ENCODE measurements around the gene ZNF74. TPM values are rescaled to one million over a fixed set of nuclear protein-coding genes. Genes with fewer than 3 reads are reported as not detected.
A peak's percentile ranks its signal among the peaks of the same experiment; 100 is the strongest.

Gene ZNF74
- total and polyA plus RNA-seq, 12 donors: 1.4 to 6.7 (median 4.4) TPM

DNA sequence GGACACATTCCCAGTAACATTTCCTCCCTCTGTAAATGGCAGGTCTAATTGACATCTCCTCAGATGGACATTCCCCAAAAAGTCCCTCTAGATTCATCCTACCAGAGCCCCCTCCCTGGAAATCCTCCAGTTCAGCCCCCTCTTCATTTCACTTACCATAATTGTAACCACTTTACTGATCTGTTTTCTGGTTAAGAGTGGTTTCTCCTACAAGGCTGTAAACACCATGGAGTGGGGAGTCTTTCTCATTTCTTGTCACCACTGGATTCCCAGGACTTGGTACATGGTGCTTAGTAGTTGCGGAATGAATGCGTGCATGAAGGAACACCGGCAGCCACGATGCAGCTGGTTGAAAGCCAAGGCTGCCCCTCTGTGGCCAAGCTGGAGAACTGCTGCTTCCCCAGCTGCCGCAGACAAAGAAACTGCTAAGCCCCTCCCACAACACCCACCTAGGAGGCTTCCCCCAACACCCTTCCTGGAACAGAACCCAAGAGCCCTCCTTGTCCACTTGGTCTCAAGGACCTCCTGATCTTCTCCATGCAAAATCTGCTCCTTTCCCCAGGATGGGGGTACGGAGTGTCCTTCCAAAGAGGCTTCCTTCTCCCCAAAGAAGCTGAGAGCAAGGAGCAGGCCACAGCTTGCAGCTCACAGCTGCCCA, 62.2 kb downstream of the ZNF74 start:
- TF ChIP-seq CTCF (IDR thresholded peaks at IDR 0.05): peak; percentile 87 to 95 (median 93)
- 16 to 20% methylated on average over 6 of the region's 6 CpGs for WGBS, 2 donors
- intact Hi-C loops (cut with DNase I): loop anchor here in 8 of 10 donors (1.0 to 5.0 kb wide), 5 partner anchors 34 to 41 kb away; no protein-coding TSS in a partner anchor

DNA sequence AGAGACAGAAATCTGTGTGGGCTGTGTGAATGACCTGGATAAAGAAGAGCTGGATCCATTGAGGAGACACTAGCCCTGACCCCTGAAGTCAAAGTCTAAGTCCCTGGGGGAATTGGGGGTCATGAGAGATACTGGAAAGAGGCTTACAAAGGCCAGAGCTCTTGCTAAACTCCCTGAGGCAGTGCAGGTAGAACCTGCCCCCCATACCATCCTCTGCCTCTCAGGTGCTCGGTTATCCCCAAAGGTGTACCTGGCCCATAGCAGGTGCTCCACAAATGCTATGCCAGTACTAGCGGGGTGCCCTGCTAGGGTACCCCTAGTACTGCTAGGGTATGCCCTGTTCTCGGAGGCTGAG, 62.7 kb downstream of the ZNF74 start:
- no peak for TF ChIP-seq CTCF (IDR thresholded peaks at IDR 0.05)
- Histone ChIP-seq H3K27ac (no peak overlapping the region), H3K27me3 (no peaks in the 10 kb centered on the region), H3K4me1 (peaks cover 0 to 18% (median 3%) of the 10 kb centered on the region in 9 donors), H3K36me3 (peaks cover 0 to 62% (median 0%) of the 10 kb centered on the region in 9 donors), H3K4me3 (no peak overlapping the region), H3K9me3 (no peaks in the 10 kb centered on the region)
- ATAC-seq (peak in 1 of 8 donors; percentile 18), DNase-seq (no peak)
- 95 to 97% methylated on average over 3 of the region's 3 CpGs for WGBS, 2 donors
- intact Hi-C loops (cut with DNase I): loop anchor here in 8 of 10 donors (1.0 to 5.0 kb wide), 5 partner anchors 34 to 42 kb away; no protein-coding TSS in a partner anchor

More for the DNA sequence above, 62.2 kb downstream of the ZNF74 start:
- H3K4me1 ChIP-seq: peaks cover 0 to 18% (median 3%) of the 10 kb centered on the region in 9 donors
- peak; percentile 74 to 75 for DNase-seq
- peak; percentile 75 to 93 (median 88) for ATAC-seq
- H3K27ac ChIP-seq: no peak overlapping the region
- H3K36me3 ChIP-seq: peaks cover 0 to 67% (median 0%) of the 10 kb centered on the region in 9 donors
- H3K4me3 ChIP-seq: no peak overlapping the region
- H3K9me3 ChIP-seq: no peaks in the 10 kb centered on the region
- H3K27me3 ChIP-seq: no peaks in the 10 kb centered on the region

GRCh38 chr22:20457506-20458240, 63.7 kb downstream of the ZNF74 start:
- WGBS, 2 donors: 95% methylated on average over 14 to 15 of the region's 15 CpGs
- no peak for DNase-seq
- intact Hi-C loops (cut with DNase I): loop anchor here in 5 of 10 donors (2.0 to 5.0 kb wide), 4 partner anchors 35 to 43 kb away; no protein-coding TSS in a partner anchor
- no peak overlapping the region for H3K27ac ChIP-seq
- H3K4me3 ChIP-seq: no peak overlapping the region
- H3K4me1 ChIP-seq: peaks cover 0 to 19% (median 3%) of the 10 kb centered on the region in 9 donors
- H3K36me3 ChIP-seq: peaks cover 0 to 52% (median 0%) of the 10 kb centered on the region in 9 donors
- H3K9me3 ChIP-seq: no peaks in the 10 kb centered on the region
- ATAC-seq: no peak
- no peak for TF ChIP-seq CTCF (IDR thresholded peaks at IDR 0.05)
- H3K27me3 ChIP-seq: no peaks in the 10 kb centered on the region

Other genes starting within 250 kb of the ZNF74 start
- 1 to 10 TPM in 1 of 10 donors, under 1 TPM in 6, not detected in 3; 0.15 to 1.1 (median 0.50) TPM for gene CCDC188, start 243.1 kb upstream of the ZNF74 start, total RNA-seq
- gene CCDC188, start 243.1 kb upstream of the ZNF74 start, polyA plus RNA-seq: 1 to 10 TPM in 1 of 2 donors, under 1 TPM in 1; 0.51 to 2.3 TPM
- gene RTN4R, start 125.8 kb upstream of the ZNF74 start, total RNA-seq: 1 to 10 TPM in 5 of 10 donors, under 1 TPM in 5; 0.56 to 2.5 (median 0.93) TPM
- 1 to 10 TPM in 1 of 2 donors, under 1 TPM in 1; 0.59 to 1.5 TPM for gene RTN4R, start 125.8 kb upstream of the ZNF74 start, polyA plus RNA-seq
- gene DGCR6L, start 74.1 kb upstream of the ZNF74 start, total RNA-seq: 10 to 100 TPM; 37.9 to 65.9 (median 40.5) TPM
- 10 to 100 TPM; 57.3 to 90.3 TPM for gene DGCR6L, start 74.1 kb upstream of the ZNF74 start, polyA plus RNA-seq
- gene SCARF2, start 43.7 kb downstream of the ZNF74 start, total RNA-seq: 1 to 10 TPM; 1.8 to 5.3 (median 3.3) TPM
- 1 to 10 TPM; 2.5 to 3.9 TPM for gene SCARF2, start 43.7 kb downstream of the ZNF74 start, polyA plus RNA-seq
- gene KLHL22, start 101.6 kb downstream of the ZNF74 start, total RNA-seq: 10 to 100 TPM; 14.1 to 29.3 (median 18.5) TPM
- gene KLHL22, start 101.6 kb downstream of the ZNF74 start, polyA plus RNA-seq: 10 to 100 TPM; 11.3 to 15.4 TPM
- 10 to 100 TPM; 35.6 to 66.8 (median 44.0) TPM for gene MED15, start 113.5 kb downstream of the ZNF74 start, total RNA-seq
- gene MED15, start 113.5 kb downstream of the ZNF74 start, polyA plus RNA-seq: 10 to 100 TPM; 33.8 to 40.8 TPM